Astrocyte (in vitro differentiated cells and primary cell): ENCODE measurements around the gene ZBED1.

Experiments used
- CTCF ChIP-seq: IDR thresholded peaks from 2 replicates; pipeline ENCODE4 v1.5.1; 2011; ENCODE audit warnings: low read depth, mild to moderate bottlenecking, inconsistent platforms, low read length, moderate library complexity; ENCODE audit not compliant: insufficient read depth
- EZH2 ChIP-seq: IDR thresholded peaks from 2 replicates; pipeline ENCODE4 v1.6.1; 2012; ENCODE audit warnings: mild to moderate bottlenecking, low read length, inconsistent platforms; ENCODE audit not compliant: insufficient read depth

- TF ChIP-seq CTCF: no peak
- no peak for TF ChIP-seq EZH2
Observed at GRCh38 chrX:2466876-2467656, 33.7 kb downstream of the ZBED1 start.
